BLaER1 (cell line): Measurements from ENCODE around the gene NFATC2IP.
A peak's percentile ranks its signal among the peaks of the same experiment; 100 is the strongest.
"Not testable (repeated sequence)": the region's sequence is repeated elsewhere in the genome, so short reads cannot be mapped to it uniquely, and the experiment has no call there.

Experiments used
- H3K27ac ChIP-seq: shearing (Covaris generic); formaldehyde crosslinking; 2 replicates; pipeline ENCODE4 v1.8.1; 2022
- H3K27me3 ChIP-seq: shearing (Covaris generic); formaldehyde crosslinking; 2 replicates; pipeline ENCODE4 v1.8.1; 2022
- H3K36me3 ChIP-seq: shearing (Covaris generic); formaldehyde crosslinking; 2 replicates; pipeline ENCODE4 v1.8.1; 2022
- H3K4me1 ChIP-seq: shearing (Covaris generic); formaldehyde crosslinking; 2 replicates; pipeline ENCODE4 v1.8.1; 2022
- H3K4me2 ChIP-seq: shearing (Covaris generic); formaldehyde crosslinking; 2 replicates; pipeline ENCODE4 v1.8.1; 2022
- H3K4me3 ChIP-seq: shearing (Covaris generic); formaldehyde crosslinking; 2 replicates; pipeline ENCODE4 v1.8.1; 2022
- H3K9ac ChIP-seq: shearing (Covaris generic); formaldehyde crosslinking; 2 replicates; pipeline ENCODE4 v1.8.1; 2022
- H3K9me3 ChIP-seq: shearing (Covaris generic); formaldehyde crosslinking; 2 replicates; pipeline ENCODE4 v1.8.1; 2022
- H4K20me1 ChIP-seq: shearing (Covaris generic); formaldehyde crosslinking; 2 replicates; pipeline ENCODE4 v1.8.1; 2022
- Cebpa-rat ChIP-seq: shearing (Covaris generic); IDR thresholded peaks from 2 replicates; pipeline ENCODE4 v1.8.1; 2022

Gene NFATC2IP

GRCh38 chr16:28987170-28987853, 36.6 kb downstream of the NFATC2IP start:
- peak overlapping the region; percentile 77; the same call in 1 of the 2 replicates for H3K27ac ChIP-seq
- H4K20me1 ChIP-seq: no peaks in the 10 kb centered on the region
- H3K4me2 ChIP-seq: peak overlapping the region; percentile 78
- H3K36me3 ChIP-seq: peaks cover 44% of the 10 kb centered on the region
- H3K4me3 ChIP-seq: no peak overlapping the region
- H3K9me3 ChIP-seq: peaks cover 11% of the 10 kb centered on the region
- no peak for TF ChIP-seq Cebpa-rat
- no peak overlapping the region for H3K9ac ChIP-seq
- no peaks in the 10 kb centered on the region for H3K27me3 ChIP-seq
- peaks cover 75% of the 10 kb centered on the region for H3K4me1 ChIP-seq

GRCh38 chr16:28989363-28989762, 38.6 kb downstream of the NFATC2IP start:
- no peaks in the 10 kb centered on the region for H4K20me1 ChIP-seq
- H3K4me1 ChIP-seq: peaks cover 58% of the 10 kb centered on the region
- no peaks in the 10 kb centered on the region for H3K27me3 ChIP-seq
- peak overlapping the region; percentile 58; the same call in 1 of the 2 replicates for H3K27ac ChIP-seq
- no peak for TF ChIP-seq Cebpa-rat
- H3K36me3 ChIP-seq: peaks cover 27% of the 10 kb centered on the region
- H3K4me2 ChIP-seq: peak overlapping the region; percentile 32
- H3K9ac ChIP-seq: 0 out of 2 replicates have a peak overlapping the region, but pooled peaks have one; percentile 19
- H3K9me3 ChIP-seq: peaks cover 11% of the 10 kb centered on the region
- no peak overlapping the region for H3K4me3 ChIP-seq

GRCh38 chr16:28990375-28991040, 39.8 kb downstream of the NFATC2IP start:
- no peak overlapping the region for H3K27ac ChIP-seq
- no peak overlapping the region for H3K4me3 ChIP-seq
- peaks cover 27% of the 10 kb centered on the region for H3K36me3 ChIP-seq
- H3K27me3 ChIP-seq: no peaks in the 10 kb centered on the region
- H3K9me3 ChIP-seq: peaks cover 11% of the 10 kb centered on the region
- TF ChIP-seq Cebpa-rat: no peak
- H3K4me2 ChIP-seq: no peak overlapping the region
- H3K9ac ChIP-seq: no peak overlapping the region
- no peaks in the 10 kb centered on the region for H4K20me1 ChIP-seq
- H3K4me1 ChIP-seq: peaks cover 48% of the 10 kb centered on the region

GRCh38 chr16:28991687-28992086, 41.0 kb downstream of the NFATC2IP start:
- no peak overlapping the region for H3K27ac ChIP-seq
- no peak overlapping the region for H3K4me2 ChIP-seq
- TF ChIP-seq Cebpa-rat: no peak
- H3K4me3 ChIP-seq: no peak overlapping the region
- peaks cover 8% of the 10 kb centered on the region for H3K9me3 ChIP-seq
- no peaks in the 10 kb centered on the region for H3K27me3 ChIP-seq
- H4K20me1 ChIP-seq: no peaks in the 10 kb centered on the region
- H3K36me3 ChIP-seq: peaks cover 21% of the 10 kb centered on the region
- no peak overlapping the region for H3K9ac ChIP-seq
- H3K4me1 ChIP-seq: peaks cover 36% of the 10 kb centered on the region

GRCh38 chr16:28992496-28992895, 41.8 kb downstream of the NFATC2IP start:
- H3K4me3 ChIP-seq: no peak overlapping the region

GRCh38 chr16:28998837-28999236, 48.1 kb downstream of the NFATC2IP start:
- no peaks in the 10 kb centered on the region for H3K27me3 ChIP-seq
- peaks cover 11% of the 10 kb centered on the region for H3K4me1 ChIP-seq
- H3K9me3 ChIP-seq: no peaks in the 10 kb centered on the region
- no peaks in the 10 kb centered on the region for H3K36me3 ChIP-seq
- H3K9ac ChIP-seq: no peak overlapping the region
- no peak overlapping the region for H3K4me3 ChIP-seq
- no peak overlapping the region for H3K27ac ChIP-seq
- H3K4me2 ChIP-seq: no peak overlapping the region
- TF ChIP-seq Cebpa-rat: no peak
- H4K20me1 ChIP-seq: no peaks in the 10 kb centered on the region

More at GRCh38 chr16:28992496-28992895, 41.8 kb downstream of the NFATC2IP start:
- no peaks in the 10 kb centered on the region for H4K20me1 ChIP-seq
- no peak overlapping the region for H3K4me2 ChIP-seq
- H3K9ac ChIP-seq: no peak overlapping the region
- H3K27ac ChIP-seq: no peak overlapping the region
- no peaks in the 10 kb centered on the region for H3K27me3 ChIP-seq
- H3K9me3 ChIP-seq: no peaks in the 10 kb centered on the region; the same call in 1 of the 2 replicates
- H3K36me3 ChIP-seq: peaks cover 14% of the 10 kb centered on the region; the same call in 1 of the 2 replicates
- no peak for TF ChIP-seq Cebpa-rat
- peaks cover 33% of the 10 kb centered on the region for H3K4me1 ChIP-seq

- Histone ChIP-seq H3K9ac (no peak overlapping the region), H3K9me3 (no peaks in the 10 kb centered on the region), H3K36me3 (no peaks in the 10 kb centered on the region), H3K4me1 (peaks cover 11% of the 10 kb centered on the region), H3K27me3 (no peaks in the 10 kb centered on the region), H4K20me1 (no peaks in the 10 kb centered on the region), H3K4me2 (peak overlapping the region; percentile 51), H3K27ac (no peak overlapping the region), H3K4me3 (no peak overlapping the region)
- TF ChIP-seq Cebpa-rat: no peak
These were observed 48.8 kb downstream of the NFATC2IP start for GRCh38 chr16:28999577-28999976.

- H4K20me1 ChIP-seq: no peaks in the 10 kb centered on the region
- no peaks in the 10 kb centered on the region for H3K27me3 ChIP-seq
- no peaks in the 10 kb centered on the region for H3K9me3 ChIP-seq
- peaks cover 11% of the 10 kb centered on the region for H3K4me1 ChIP-seq
- H3K36me3 ChIP-seq: no peaks in the 10 kb centered on the region
- no peak for TF ChIP-seq Cebpa-rat
- H3K9ac ChIP-seq: no peak overlapping the region
- H3K4me3 ChIP-seq: no peak overlapping the region
- H3K4me2 ChIP-seq: peak overlapping the region; percentile 51
- H3K27ac ChIP-seq: no peak overlapping the region
These were observed 49.3 kb downstream of the NFATC2IP start for GRCh38 chr16:29000019-29000418.

GRCh38 chr16:29004496-29005139, 53.9 kb downstream of the NFATC2IP start:
- H3K27me3 ChIP-seq, H3K4me3 ChIP-seq, H3K36me3 ChIP-seq, H4K20me1 ChIP-seq, H3K4me2 ChIP-seq, H3K9ac ChIP-seq, H3K27ac ChIP-seq, H3K9me3 ChIP-seq: not testable (repeated sequence)
- H3K4me1 ChIP-seq: peaks cover 26% of the 10 kb centered on the region
